GM19324 (cell line): ENCODE measurements around the gene GRM7.

ENCODE experiments used
- ATAC-seq: cut with Tn5 transposase; IDR thresholded peaks from one replicate; pipeline ENCODE4 v1.9.1; 2021; ENCODE audit warnings: mild to moderate bottlenecking, moderate library complexity; ENCODE audit not compliant: unreplicated experiment, low FRiP score

The GRM7 gene

GRCh38 chr3:7546253-7546652 is 685.3 kb downstream of the GRM7 start:
- ATAC-seq = no peak

- no peak for ATAC-seq
Measured at GRCh38 chr3:7547826-7548225, 686.9 kb downstream of the GRM7 start.

DNA sequence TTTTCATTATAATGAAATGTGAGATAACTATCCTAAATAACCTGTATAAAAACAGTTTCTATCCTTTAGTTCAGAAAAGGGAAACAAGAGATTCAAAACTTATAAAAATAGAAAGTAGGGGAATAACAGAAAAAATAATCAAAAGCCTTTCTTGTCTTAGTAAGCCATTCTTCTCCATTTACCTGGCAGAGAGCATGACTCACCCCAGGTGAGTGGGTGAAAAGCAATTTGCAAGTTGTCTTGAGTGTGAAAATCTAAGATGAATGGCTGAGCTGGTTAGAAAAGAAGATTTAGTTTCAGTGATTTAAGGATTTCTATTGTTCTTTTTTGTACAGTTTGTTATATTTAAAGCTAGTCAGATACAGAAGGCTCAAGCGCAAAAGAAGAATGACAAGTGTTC is 702.0 kb downstream of the GRM7 start:
- no peak for ATAC-seq

- no peak for ATAC-seq
Measured at GRCh38 chr3:7565574-7565973, 704.7 kb downstream of the GRM7 start.

DNA sequence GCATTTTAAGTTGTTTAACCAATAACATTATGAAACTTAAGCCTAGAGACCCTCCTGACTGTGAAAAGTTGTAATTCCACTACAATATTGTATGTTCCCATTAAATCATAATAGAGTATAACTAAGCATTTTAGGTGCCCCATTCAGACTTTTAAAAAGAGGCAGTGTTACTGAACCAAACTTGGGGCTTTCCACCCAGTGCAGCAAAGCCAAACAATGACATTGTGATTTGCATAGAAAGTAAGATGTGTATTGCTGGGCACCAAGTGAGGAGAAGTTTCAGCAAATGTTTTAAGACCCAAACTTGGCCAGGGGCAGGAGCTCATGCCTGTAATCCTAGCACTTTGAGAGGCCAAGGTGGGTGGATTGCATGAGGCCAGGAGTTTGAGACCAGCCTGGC is 706.2 kb downstream of the GRM7 start:
- peak; percentile 76 for ATAC-seq

- ATAC-seq = no peak
Measured at GRCh38 chr3:7568526-7569184, 707.7 kb downstream of the GRM7 start.

DNA sequence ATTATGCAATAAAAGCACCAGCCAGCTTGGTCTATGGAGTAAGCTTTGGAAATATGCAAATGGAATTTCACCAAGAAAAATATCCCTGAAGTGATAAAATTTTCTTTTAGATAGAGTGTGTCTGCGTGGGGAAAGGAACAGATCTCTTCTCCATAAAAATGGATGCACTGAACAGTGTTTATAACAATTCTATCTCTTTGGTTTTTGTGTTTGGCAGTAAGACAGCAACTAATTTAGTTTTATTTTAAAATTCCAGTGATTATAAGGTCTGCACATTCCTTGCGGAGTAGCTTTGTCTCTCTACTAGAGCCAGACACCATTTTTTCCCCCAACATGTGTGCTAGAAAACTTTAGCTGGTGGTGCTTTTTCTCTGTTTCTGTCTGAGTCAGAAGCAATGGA is 712.4 kb downstream of the GRM7 start:
- ATAC-seq = no peak

DNA sequence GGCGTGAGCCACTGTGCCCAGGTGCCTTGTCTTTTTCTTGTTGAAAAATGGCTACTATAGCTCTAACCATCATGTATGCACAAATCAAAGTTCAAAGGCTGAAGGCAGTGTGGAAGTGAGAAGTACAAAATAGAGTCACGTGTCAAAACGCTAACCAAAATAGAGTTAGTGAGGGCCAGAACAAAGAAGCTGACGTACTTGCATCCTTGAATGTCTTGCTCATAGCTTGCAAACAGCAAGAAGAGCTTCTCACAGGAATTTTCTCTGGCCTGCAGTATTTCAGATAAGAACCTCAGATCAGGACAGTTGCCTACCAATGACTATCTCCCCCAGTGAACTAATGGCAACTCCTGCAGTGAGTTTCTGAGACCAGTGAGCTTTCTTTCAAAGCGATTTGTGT is 713.5 kb downstream of the GRM7 start:
- ATAC-seq = no peak

DNA sequence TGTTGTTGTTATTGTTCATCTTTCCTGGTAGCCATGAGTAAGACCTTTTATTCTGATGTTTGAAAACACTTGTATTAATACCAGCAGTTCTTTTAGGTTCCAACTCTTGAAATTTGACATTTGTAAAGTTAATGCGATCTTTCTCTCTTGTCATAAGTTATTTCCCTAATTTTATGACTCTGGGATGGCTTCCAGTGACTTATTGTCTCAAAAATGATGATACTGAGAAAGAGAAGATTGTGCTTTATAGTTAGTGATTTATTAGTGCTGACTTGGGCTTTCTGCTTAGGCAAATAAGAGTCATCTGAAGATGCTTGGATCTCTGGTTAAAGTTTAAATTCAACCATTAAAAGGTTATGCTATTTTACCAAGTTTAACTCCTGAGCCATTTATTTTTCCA is 715.2 kb downstream of the GRM7 start:
- ATAC-seq = no peak

- ATAC-seq = no peak
Measured at GRCh38 chr3:7576506-7576905, 715.6 kb downstream of the GRM7 start.

DNA sequence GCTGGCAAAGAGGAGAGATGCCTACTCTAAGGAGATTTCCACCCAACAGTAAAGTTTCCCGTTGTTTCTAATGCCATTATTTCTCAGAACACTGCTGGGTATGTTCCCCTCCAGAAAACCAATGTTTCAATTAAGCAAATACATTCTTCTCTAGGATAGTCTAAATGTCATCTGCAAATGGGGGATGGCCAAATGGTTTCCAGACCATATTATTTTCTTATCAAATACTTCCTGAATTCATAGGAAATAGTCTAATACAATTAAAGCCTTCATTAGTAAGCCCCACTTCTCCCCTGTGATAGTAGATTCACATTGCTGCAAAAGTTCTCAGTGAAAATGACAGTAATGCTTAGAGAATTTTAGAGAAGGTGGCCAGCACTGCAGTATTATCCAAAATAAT is 716.6 kb downstream of the GRM7 start:
- no peak for ATAC-seq

DNA sequence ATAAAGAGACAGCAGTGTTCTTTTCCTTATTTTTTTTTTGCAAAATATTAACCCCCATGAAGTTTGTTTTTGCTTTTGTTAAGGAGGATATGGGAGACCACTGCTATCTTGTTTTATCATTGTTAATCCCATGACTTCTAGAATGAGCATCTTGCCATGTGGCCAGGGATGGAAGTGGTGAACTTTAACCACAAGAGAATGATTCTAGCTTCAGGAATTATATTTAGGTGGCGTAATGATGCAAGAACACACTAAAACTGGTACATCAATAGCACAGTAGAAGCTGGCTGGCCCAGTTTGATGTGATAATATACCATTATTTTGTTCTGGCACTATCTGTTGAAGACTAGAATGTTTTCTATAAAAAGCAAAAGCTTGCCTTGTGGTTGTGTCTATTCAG is 720.9 kb downstream of the GRM7 start:
- no peak for ATAC-seq

GRCh38 chr3:7585052-7585451 is 724.1 kb downstream of the GRM7 start:
- ATAC-seq = peak; percentile 63

DNA sequence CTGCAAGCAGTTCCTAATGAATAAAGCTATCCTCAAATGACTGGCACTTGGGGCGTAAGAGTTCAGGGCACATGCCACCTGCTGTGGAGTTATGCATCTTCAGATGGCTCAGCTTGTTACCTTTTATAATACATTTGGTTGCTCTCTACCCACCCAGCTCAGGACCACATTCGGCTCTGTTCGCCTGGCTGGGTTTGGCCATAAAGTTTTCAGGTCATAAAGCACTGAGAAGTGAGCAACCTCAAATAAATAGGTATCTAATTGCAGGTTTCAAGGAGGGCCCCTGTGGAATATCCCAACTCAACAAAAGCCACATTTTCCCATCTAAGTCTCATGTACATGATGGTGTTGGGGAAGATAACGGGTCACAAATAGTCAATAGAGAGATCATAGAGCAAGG is 727.3 kb downstream of the GRM7 start:
- ATAC-seq = no peak

DNA sequence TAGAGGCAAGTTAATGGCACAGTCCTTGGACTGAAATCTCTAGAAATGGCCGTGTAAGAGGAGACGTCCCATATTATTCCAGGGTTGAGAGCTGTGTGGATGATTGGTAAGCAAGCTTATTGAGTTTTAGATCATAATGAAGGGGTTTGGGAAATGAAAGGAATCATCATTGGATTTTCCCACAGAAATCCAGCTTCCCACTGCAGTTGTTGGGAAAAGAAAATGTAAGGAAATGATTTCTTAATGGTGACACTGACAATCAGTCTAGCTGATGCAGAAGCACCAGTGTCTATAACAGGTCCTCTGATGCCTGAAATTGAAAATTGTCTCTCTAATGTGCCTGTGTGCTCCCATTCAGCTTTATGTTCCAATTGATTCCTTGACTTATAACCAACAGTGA is 728.6 kb downstream of the GRM7 start:
- no peak for ATAC-seq

DNA sequence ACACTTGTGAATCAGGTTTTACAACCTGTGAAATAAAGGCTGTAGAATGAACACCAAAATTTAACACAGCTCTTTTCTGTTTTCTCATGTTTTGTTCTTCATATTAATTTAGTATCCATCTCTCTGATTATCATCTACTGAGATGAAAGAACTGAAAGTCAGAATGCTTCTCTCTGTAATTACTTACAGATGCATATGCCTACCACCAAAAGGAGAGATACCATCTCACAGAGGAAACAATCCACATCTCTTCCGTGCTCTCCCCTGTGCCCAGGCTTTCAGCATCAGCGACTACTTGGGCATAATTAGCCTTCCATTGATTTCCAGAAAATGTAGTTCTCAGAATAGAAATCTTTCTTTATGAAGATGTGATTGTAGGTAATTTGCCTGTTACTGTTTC is 741.4 kb downstream of the GRM7 start:
- ATAC-seq = no peak

DNA sequence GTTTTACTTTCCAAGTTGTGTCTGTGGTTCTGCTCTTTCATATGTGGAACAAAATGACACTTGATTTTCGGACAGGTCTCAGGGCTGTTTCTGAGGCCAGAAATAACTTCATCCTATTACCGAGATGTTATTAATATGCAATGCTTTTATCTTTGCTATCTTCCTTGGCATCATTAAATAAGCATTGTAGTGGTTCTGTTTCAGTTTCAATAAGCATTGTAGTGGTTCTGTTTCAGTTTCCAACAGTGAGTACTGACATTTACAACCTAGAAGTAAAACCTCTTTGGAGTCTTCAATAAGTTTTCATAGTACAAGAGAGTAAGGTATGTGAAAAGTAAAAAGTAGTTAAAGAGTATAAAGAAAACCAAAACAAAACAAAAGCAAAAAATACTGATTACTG is 746.2 kb downstream of the GRM7 start:
- peak; percentile 41 for ATAC-seq

DNA sequence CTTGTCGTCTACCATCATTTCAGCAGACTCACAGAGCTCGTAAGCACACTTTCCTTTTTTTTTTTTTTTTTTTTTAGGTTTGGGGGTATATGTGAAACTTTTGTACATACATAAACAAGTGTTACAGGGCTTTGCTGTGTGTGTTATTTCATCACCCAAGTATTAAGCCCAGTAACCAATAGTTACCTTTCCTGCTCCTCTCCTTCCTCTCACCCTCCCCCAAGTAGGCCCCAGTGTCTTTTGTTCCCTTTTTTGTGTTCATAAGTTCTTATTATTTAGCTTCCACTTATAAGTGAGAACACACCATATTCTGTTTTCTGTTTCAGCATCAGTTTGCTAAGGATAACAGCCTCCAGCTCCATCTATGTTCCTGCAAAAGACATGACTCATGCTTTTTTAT is 746.8 kb downstream of the GRM7 start:
- peak; percentile 10 for ATAC-seq

DNA sequence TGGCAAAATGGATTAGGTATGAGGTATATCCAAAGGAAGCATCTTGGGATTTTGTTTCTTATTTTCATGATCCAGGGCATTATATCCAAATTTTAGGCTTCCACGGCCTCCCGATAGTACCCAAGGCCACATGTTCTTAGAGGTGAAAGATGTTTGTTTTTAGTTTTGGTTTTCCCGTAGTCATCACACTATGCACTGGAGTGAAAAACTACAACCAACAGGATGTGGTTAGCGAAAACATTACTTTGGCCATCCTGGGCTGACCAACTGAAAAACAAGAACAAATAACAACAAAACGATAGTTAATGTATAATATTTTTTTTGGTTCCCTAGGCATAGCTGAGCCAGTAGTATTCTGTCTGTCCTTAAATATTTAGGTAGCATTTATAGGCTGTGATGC is 749.7 kb downstream of the GRM7 start:
- ATAC-seq = peak; percentile 47

DNA sequence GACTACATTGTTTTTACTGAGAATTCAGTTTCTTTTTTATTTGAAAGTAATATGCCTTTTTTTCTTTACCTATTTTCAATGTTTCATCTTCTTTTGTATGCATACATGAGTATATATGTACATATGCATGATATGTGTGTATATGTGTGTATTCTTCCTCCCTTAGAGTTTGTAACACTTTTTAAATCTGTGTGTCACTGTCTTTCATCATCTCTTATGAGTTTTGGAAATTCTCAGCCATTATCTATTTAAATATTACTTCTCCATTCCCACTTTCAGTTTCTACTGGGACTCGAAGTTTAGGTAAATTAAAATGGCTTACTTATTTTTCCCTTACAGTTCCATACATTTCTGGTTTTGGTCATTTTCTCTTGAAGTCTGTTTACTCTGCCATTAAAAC is 754.1 kb downstream of the GRM7 start:
- no peak for ATAC-seq

- ATAC-seq = no peak
Measured at GRCh38 chr3:7618606-7619005, 757.7 kb downstream of the GRM7 start.

GRCh38 chr3:7620401-7620800 is 759.5 kb downstream of the GRM7 start:
- no peak for ATAC-seq

- no peak for ATAC-seq
Measured at GRCh38 chr3:7621046-7621630, 760.2 kb downstream of the GRM7 start.
